Coronary artery (tissue), 2 donors: ENCODE data around the gene NLGN1.

Source experiments
- DNase-seq: peaks from one replicate; pipeline ENCODE4 v3.0.0-alpha.2; 2017; ENCODE audit warnings: low spot score
- H3K27ac ChIP-seq, 2 donors: fragments of 200-600 bp; sonication (generic); one replicate each; pipeline ENCODE4 v1.5.1; 2016 to 2019
- H3K4me3 ChIP-seq: fragments of 200-600 bp; sonication (generic); 2 replicates; pipeline ENCODE4 v1.5.1; 2016; ENCODE audit warnings: mild to moderate bottlenecking, moderate library complexity
- TF ChIP-seq, protein P1 (sequence below): fragments of 200-600 bp; sonication (generic); IDR thresholded peaks from one replicate; pipeline ENCODE4 v1.5.1; 2019; ENCODE audit warnings: antibody characterized with exemption

NLGN1 gene

DNA sequence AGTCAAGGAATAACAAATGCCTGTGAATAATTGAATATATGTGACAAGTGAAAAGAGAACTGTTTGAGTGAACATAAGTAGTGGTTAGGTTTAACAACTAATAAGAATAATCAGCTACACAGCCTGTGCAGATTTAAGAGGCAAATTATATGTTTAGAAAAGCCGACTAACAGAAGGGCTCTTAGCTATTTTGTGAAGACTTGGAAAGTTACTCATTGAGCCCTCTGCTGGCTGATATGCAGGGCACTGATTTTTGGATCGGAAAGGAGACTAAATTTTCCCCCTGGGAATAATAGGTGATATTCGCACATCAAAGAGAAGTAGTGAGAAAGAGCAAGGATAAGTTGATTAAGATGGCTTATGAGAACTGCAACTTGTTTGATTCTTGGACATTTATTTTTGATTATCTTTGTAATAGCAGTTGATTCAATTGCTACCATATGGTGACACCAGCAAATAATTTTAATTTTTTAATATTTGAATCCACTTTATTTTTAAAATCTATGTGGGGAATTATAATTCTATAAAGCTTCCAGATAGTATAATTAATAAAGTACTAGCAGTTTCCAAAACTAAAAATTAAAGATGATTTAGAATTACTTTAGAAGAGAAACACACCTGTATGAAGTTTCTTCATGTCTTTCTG lies 156.2 kb downstream of the NLGN1 start:
- Histone ChIP-seq H3K4me3 (no peak overlapping the region), H3K27ac (no peak overlapping the region)
- TF ChIP-seq, protein P1, sequence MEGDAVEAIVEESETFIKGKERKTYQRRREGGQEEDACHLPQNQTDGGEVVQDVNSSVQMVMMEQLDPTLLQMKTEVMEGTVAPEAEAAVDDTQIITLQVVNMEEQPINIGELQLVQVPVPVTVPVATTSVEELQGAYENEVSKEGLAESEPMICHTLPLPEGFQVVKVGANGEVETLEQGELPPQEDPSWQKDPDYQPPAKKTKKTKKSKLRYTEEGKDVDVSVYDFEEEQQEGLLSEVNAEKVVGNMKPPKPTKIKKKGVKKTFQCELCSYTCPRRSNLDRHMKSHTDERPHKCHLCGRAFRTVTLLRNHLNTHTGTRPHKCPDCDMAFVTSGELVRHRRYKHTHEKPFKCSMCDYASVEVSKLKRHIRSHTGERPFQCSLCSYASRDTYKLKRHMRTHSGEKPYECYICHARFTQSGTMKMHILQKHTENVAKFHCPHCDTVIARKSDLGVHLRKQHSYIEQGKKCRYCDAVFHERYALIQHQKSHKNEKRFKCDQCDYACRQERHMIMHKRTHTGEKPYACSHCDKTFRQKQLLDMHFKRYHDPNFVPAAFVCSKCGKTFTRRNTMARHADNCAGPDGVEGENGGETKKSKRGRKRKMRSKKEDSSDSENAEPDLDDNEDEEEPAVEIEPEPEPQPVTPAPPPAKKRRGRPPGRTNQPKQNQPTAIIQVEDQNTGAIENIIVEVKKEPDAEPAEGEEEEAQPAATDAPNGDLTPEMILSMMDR: peak; percentile 51
- no peak for DNase-seq

DNA sequence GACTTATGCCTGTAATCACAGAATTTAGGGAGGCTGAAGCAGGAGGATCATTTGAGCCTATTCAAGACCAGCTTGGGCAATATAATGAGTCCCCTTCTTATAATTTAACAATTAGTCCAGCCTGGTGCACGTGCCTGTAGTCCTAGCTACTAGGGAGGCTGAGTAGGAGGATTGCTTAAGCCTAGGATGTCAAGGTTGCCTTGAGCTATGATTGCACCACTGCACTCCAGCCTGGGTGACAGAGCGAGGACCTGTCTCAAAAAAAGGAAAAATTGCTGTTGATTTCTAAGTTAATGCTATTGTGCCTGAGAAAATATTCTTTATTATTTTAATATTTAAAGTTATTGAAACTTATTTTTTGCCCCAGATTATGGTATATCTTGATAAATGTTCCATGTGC lies 159.0 kb downstream of the NLGN1 start:
- TF ChIP-seq, protein P1: no peak
- Histone ChIP-seq H3K27ac (no peak overlapping the region), H3K4me3 (no peak overlapping the region)
- DNase-seq: no peak

DNA sequence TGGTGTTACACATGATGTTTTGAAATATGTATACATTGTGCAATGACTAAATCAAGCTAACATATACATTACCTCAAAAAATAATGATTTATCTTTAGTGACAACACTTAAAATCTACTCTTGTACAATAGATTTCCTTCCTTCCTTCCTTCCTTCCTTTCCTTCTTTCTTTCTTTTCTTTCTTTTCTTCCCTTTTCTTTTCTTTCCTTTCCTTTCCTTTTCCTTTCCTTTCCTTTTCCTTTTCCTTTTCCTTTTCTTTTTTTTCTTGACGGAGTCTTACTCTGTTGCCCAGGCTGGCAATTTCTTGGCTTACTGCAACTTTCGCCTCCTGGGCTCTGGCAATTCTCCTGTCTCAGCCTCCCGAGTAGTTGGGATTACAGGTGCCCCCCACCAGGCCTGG lies 170.5 kb downstream of the NLGN1 start:
- no peak for DNase-seq
- TF ChIP-seq, protein P1: no peak
- no peak overlapping the region for H3K27ac ChIP-seq
- H3K4me3 ChIP-seq: no peak overlapping the region

DNA sequence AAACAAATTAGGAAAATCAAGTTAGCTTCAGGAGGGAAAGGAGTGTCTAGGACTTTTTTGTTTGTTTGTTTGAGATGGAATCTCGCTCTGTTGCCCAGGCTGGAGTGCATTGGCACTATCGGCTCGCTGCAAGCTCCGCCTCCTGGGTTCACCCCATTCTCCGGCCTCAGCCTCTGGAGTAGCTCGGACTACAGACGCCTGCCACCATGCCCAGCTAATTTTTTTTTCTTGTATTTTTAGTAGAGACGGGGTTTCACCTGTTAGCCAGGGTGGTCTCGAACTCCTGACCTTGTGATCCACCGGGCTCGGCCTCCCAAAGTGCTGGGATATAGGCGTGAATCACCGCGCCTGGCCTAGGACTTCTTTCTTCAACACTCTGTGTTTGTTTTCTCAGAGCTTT lies 171.1 kb downstream of the NLGN1 start:
- Histone ChIP-seq H3K4me3 (no peak overlapping the region), H3K27ac (no peak overlapping the region)
- DNase-seq: no peak
- TF ChIP-seq, protein P1: no peak

DNA sequence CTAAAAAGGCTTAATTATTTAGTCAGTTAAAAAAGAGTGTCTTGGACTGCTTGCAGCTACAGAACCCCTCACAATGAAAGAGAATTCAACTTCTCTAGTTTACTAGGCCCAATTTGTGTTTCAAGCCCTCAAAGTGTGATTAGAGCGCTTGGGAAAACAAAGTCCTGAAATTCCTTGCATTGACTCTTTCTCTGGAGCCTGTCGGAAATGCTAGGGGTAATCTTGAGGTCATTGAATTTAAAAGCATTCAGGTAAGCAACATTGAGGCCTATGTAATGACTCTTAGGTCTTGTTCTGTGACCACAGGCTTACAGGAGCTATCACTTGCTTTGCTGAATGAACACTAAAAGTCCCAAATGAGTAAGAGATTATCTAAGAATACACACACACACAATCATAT lies 186.0 kb downstream of the NLGN1 start:
- TF ChIP-seq, protein P1: no peak
- Histone ChIP-seq H3K4me3 (no peak overlapping the region), H3K27ac (no peak overlapping the region)
- no peak for DNase-seq

DNA sequence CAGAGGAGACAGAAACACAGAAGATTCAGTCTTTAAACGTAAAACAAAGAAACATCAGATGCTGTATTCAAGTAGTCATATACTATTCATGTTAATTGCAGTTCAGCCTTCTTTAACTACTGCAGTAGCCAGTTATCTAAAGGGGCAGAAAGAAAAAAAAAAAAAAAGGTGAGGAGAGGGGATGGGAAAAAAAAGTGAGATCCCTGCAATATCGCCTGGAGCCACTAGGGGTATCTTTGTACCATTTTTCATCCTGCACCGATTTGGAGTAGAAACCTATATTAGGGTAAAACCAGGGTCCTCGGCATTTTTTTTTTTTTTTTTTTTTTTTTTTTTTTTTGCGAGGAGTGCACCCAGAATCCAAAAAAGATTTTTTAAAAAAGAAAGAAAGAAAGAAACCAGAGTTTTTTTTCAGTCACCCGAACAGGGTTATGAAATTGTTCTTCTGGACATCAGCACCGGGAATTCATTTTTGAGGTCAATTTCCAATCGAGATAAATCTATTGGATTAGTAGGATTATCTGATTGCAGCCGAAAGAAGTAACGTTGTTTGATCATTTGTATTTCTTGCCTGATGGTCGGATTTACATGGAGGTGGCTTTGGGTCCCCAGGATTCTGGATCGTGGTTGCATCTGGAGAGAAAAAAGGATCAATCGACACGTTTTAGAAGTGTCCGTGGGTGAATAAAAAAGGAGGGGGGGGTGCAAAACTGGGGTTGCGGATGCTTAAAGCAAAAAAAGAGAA lies 186.7 kb downstream of the NLGN1 start:
- no peak for DNase-seq
- peak overlapping the region; percentile 76 for H3K4me3 ChIP-seq
- H3K27ac ChIP-seq: no peak overlapping the region
- TF ChIP-seq, protein P1: peak; percentile 34
